A673 (cell line): ENCODE results near the gene COA1. TPM values are rescaled to one million over a fixed set of nuclear protein-coding genes. Genes with fewer than 3 reads are reported as not detected.

ENCODE experiments used
- BruUV-seq: library from RNA; stranded (reverse); fragments of 400-500 nt; replicated peaks from 2 replicates; lab custom pipeline; 2021; lab: Mats Ljungman, UMichigan
- CTCF ChIA-PET: fragments of 300-600 bp; sonication (Branson Sonifier 250); formaldehyde crosslinking; loops from one replicate; lab custom pipeline; 2022; ENCODE audit warnings: antibody characterized with exemption; lab: Charles Lee
- POLR2A ChIA-PET: fragments of 300-600 bp; sonication (Branson Sonifier 250); formaldehyde crosslinking; loops from one replicate; lab custom pipeline; 2022; ENCODE audit warnings: antibody characterized with exemption; ENCODE audit not compliant: low non-redundant PET; lab: Charles Lee
- DNase-seq: peaks from one replicate; pipeline ENCODE4 v3.0.0-alpha.2; 2015; ENCODE audit warnings: low spot score
- H3K27ac ChIP-seq: fragments of 200-600 bp; sonication (generic); 2 replicates; pipeline ENCODE4 v1.5.1; 2016; ENCODE audit warnings: mixed run types, low read depth, mild to moderate bottlenecking, mixed read lengths, antibody characterized with exemption, low read length; ENCODE audit not compliant: poor library complexity, severe bottlenecking
- H3K27me3 ChIP-seq: fragments of 200-600 bp; sonication (generic); replicated peaks from 2 replicates; pipeline ENCODE4 v1.6.1; 2017; ENCODE audit warnings: mixed run types, low read depth, mild to moderate bottlenecking, mixed read lengths, antibody characterized with exemption, low read length; ENCODE audit not compliant: insufficient read depth, poor library complexity
- H3K36me3 ChIP-seq: fragments of 200-600 bp; sonication (generic); 2 replicates; pipeline ENCODE4 v1.6.1; 2016; ENCODE audit warnings: mixed run types, mild to moderate bottlenecking, mixed read lengths, antibody characterized with exemption, low read length; ENCODE audit not compliant: insufficient read depth, poor library complexity, severe bottlenecking
- H3K4me1 ChIP-seq: fragments of 200-600 bp; sonication (generic); 2 replicates; pipeline ENCODE4 v1.6.1; 2017; ENCODE audit warnings: mixed run types, mild to moderate bottlenecking, mixed read lengths, antibody characterized with exemption, low read length; ENCODE audit not compliant: insufficient read depth, poor library complexity, severe bottlenecking
- H3K4me3 ChIP-seq: fragments of 200-600 bp; sonication (generic); 2 replicates; pipeline ENCODE4 v1.5.1; 2016; ENCODE audit warnings: low read depth, mixed run types, mild to moderate bottlenecking, mixed read lengths, low read length; ENCODE audit not compliant: poor library complexity, severe bottlenecking
- H3K9me3 ChIP-seq: fragments of 200-600 bp; sonication (generic); 2 replicates; pipeline ENCODE4 v1.6.1; 2016; ENCODE audit warnings: mixed run types, low read depth, mild to moderate bottlenecking, mixed read lengths, antibody characterized with exemption, low read length; ENCODE audit not compliant: poor library complexity, severe bottlenecking
- CTCF ChIP-seq: fragments of 300-800, 200-600 bp; sonication (generic); conservative IDR thresholded peaks from 2 replicates; pipeline ENCODE4 v1.5.1; 2017; ENCODE audit warnings: low read depth, mild to moderate bottlenecking, antibody characterized with exemption, low read length, moderate library complexity, mixed read lengths
- EZH2 ChIP-seq: fragments of 200-600 bp; sonication (generic); IDR thresholded peaks from 2 replicates; pipeline ENCODE4 v1.6.1; 2017; ENCODE audit warnings: borderline replicate concordance, low read depth, mild to moderate bottlenecking, mixed read lengths, antibody characterized with exemption, low read length; ENCODE audit not compliant: poor library complexity, severe bottlenecking
- intact Hi-C: fragments of 100-400 bp; cut with micrococcal nuclease; formaldehyde crosslinking; loops from one replicate; pipeline ENCODE4 v1.10.0; 2022; ENCODE audit not compliant: unreplicated experiment
- total RNA-seq: library from RNA; stranded (reverse); gene quantifications from 2 replicates; pipeline ENCODE4 v1.2.3, GENCODE V29; 2021

The COA1 gene
- total RNA-seq, 1 experiment from 2014 or later, result 105 TPM

- H3K9me3 ChIP-seq, result no peaks in the 10 kb centered on the region
- TF ChIP-seq CTCF (no peak), EZH2 (no peak)
- H3K27me3 ChIP-seq, result no peaks in the 10 kb centered on the region
- no peak for DNase-seq
- ChIA-PET POLR2A (no interaction called here), CTCF (no interaction called here)
- no peaks in the 10 kb centered on the region for H3K36me3 ChIP-seq
- H3K27ac ChIP-seq, result no peak overlapping the region
- BruUV-seq, result no TSS peak
- H3K4me1 ChIP-seq, result peaks cover 18% of the 10 kb centered on the region
- no peak overlapping the region for H3K4me3 ChIP-seq
- intact Hi-C loops, result no loop called here
Observed at GRCh38 chr7:43592326-43592725, 137.0 kb downstream of the COA1 start.

GRCh38 chr7:43591558-43592180, 137.7 kb downstream of the COA1 start:
- ChIA-PET POLR2A (interaction anchor here (0.6 kb wide), 1 partner anchor 9 kb away, joined by 3 read pairs; the partner anchor contains the start of gene STK17A), CTCF (no interaction called here)
- Histone ChIP-seq H3K27ac (no peak overlapping the region), H3K4me3 (no peak overlapping the region), H3K9me3 (no peaks in the 10 kb centered on the region), H3K27me3 (no peaks in the 10 kb centered on the region), H3K4me1 (peaks cover 23% of the 10 kb centered on the region), H3K36me3 (no peaks in the 10 kb centered on the region)
- DNase-seq, result no peak
- intact Hi-C loops, result no loop called here
- no TSS peak for BruUV-seq
- TF ChIP-seq CTCF (no peak), EZH2 (no peak)

- Histone ChIP-seq H3K4me3 (no peak overlapping the region), H3K4me1 (peaks cover 27% of the 10 kb centered on the region), H3K27me3 (no peaks in the 10 kb centered on the region), H3K36me3 (no peaks in the 10 kb centered on the region), H3K9me3 (no peaks in the 10 kb centered on the region), H3K27ac (no peak overlapping the region)
- no TSS peak for BruUV-seq
- CTCF ChIA-PET, result no interaction called here
- no peak for TF ChIP-seq CTCF
- TF ChIP-seq EZH2, result no peak
- no peak for DNase-seq
- intact Hi-C loops, result no loop called here
- POLR2A ChIA-PET, result interaction anchor here (0.6 kb wide), 1 partner anchor 8 kb away, joined by 3 read pairs; the partner anchor contains the start of gene STK17A
Observed at GRCh38 chr7:43590862-43591557, 138.3 kb downstream of the COA1 start.
